ENCODE data around the gene MAP3K3. TPM values are rescaled to one million over a fixed set of nuclear protein-coding genes. Genes with fewer than 3 reads are reported as not detected.

Gene MAP3K3
- total and polyA plus RNA-seq, 2 experiments from 2014 or later = 6.1 to 24.6 TPM

- TF ChIP-seq, protein P1, sequence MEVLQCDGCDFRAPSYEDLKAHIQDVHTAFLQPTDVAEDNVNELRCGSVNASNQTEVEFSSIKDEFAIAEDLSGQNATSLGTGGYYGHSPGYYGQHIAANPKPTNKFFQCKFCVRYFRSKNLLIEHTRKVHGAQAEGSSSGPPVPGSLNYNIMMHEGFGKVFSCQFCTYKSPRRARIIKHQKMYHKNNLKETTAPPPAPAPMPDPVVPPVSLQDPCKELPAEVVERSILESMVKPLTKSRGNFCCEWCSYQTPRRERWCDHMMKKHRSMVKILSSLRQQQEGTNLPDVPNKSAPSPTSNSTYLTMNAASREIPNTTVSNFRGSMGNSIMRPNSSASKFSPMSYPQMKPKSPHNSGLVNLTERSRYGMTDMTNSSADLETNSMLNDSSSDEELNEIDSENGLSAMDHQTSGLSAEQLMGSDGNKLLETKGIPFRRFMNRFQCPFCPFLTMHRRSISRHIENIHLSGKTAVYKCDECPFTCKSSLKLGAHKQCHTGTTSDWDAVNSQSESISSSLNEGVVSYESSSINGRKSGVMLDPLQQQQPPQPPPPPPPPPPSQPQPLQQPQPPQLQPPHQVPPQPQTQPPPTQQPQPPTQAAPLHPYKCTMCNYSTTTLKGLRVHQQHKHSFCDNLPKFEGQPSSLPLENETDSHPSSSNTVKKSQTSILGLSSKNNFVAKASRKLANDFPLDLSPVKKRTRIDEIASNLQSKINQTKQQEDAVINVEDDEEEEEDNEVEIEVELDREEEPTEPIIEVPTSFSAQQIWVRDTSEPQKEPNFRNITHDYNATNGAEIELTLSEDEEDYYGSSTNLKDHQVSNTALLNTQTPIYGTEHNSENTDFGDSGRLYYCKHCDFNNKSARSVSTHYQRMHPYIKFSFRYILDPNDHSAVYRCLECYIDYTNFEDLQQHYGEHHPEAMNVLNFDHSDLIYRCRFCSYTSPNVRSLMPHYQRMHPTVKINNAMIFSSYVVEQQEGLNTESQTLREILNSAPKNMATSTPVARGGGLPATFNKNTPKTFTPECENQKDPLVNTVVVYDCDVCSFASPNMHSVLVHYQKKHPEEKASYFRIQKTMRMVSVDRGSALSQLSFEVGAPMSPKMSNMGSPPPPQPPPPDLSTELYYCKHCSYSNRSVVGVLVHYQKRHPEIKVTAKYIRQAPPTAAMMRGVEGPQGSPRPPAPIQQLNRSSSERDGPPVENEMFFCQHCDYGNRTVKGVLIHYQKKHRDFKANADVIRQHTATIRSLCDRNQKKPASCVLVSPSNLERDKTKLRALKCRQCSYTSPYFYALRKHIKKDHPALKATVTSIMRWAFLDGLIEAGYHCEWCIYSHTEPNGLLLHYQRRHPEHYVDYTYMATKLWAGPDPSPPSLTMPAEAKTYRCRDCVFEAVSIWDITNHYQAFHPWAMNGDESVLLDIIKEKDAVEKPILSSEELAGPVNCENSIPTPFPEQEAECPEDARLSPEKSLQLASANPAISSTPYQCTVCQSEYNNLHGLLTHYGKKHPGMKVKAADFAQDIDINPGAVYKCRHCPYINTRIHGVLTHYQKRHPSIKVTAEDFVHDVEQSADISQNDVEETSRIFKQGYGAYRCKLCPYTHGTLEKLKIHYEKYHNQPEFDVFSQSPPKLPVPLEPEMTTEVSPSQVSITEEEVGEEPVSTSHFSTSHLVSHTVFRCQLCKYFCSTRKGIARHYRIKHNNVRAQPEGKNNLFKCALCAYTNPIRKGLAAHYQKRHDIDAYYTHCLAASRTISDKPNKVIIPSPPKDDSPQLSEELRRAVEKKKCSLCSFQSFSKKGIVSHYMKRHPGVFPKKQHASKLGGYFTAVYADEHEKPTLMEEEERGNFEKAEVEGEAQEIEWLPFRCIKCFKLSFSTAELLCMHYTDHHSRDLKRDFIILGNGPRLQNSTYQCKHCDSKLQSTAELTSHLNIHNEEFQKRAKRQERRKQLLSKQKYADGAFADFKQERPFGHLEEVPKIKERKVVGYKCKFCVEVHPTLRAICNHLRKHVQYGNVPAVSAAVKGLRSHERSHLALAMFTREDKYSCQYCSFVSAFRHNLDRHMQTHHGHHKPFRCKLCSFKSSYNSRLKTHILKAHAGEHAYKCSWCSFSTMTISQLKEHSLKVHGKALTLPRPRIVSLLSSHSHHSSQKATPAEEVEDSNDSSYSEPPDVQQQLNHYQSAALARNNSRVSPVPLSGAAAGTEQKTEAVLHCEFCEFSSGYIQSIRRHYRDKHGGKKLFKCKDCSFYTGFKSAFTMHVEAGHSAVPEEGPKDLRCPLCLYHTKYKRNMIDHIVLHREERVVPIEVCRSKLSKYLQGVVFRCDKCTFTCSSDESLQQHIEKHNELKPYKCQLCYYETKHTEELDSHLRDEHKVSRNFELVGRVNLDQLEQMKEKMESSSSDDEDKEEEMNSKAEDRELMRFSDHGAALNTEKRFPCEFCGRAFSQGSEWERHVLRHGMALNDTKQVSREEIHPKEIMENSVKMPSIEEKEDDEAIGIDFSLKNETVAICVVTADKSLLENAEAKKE (CRISPR knock-in tag; IDR thresholded peaks at IDR 0.05) = no peak
- TF ChIP-seq POLR2AphosphoS5 (IDR thresholded peaks at IDR 0.05; ENCODE audit: low read depth) (no peak), EZH2phosphoT487 (IDR thresholded peaks at IDR 0.05; ENCODE audit: unreplicated experiment) (no peak), NANOG (IDR thresholded peaks at IDR 0.05; ENCODE audit: borderline replicate concordance) (no peak), JUNB (IDR thresholded peaks at IDR 0.05; ENCODE audit: unreplicated experiment) (no peak), EZH2 (IDR thresholded peaks at IDR 0.05; ENCODE audit: low read depth, unreplicated experiment) (no peak), STAT1 (IDR thresholded peaks at IDR 0.05; ENCODE audit: unreplicated experiment) (no peak)
- TF ChIP-seq, protein P2, sequence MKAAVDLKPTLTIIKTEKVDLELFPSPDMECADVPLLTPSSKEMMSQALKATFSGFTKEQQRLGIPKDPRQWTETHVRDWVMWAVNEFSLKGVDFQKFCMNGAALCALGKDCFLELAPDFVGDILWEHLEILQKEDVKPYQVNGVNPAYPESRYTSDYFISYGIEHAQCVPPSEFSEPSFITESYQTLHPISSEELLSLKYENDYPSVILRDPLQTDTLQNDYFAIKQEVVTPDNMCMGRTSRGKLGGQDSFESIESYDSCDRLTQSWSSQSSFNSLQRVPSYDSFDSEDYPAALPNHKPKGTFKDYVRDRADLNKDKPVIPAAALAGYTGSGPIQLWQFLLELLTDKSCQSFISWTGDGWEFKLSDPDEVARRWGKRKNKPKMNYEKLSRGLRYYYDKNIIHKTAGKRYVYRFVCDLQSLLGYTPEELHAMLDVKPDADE (IDR thresholded peaks at IDR 0.05) = no peak
Observed at GRCh38 chr17:63641692-63642448, 19.7 kb downstream of the MAP3K3 start (continued).

DNA sequence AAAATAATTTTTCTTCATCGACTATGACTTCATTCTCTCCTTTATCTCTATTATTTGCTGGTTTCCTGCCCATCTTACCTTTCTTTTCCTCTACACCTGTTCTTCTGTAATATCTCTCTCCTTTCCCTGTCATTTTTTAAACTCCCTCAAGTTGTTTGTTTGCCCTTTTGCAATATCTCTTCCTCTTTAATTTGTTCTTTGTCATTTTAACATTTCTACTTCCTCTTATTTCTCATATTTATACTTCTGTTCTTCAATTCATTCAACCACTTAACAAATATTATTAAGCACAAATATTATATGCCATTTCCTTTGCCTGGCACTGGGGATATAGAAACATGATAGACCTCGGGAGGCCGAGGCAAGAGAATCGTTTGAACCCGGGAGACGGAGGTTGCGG lies 22.6 kb downstream of the MAP3K3 start:
- no peak overlapping the region for H2AFZ ChIP-seq
- H3K27me3 ChIP-seq (ENCODE audit: insufficient read depth) = no peaks in the 10 kb centered on the region
- DNase-seq (ENCODE audit: low spot score) = no peak
- H3F3A ChIP-seq (replicated peaks; ENCODE audit: low read depth) = no peaks in the 10 kb centered on the region
- no peak overlapping the region for H3K4me2 ChIP-seq
- no peaks in the 10 kb centered on the region for H3K9me3 Mint-ChIP-seq
- TF ChIP-seq ZNF331 (CRISPR knock-in tag; IDR thresholded peaks at IDR 0.05; ENCODE audit: low read depth) = no peak
- TF ChIP-seq ZNF114 (CRISPR knock-in tag; IDR thresholded peaks at IDR 0.05) = no peak
- TF ChIP-seq, protein P2 (IDR thresholded peaks at IDR 0.05) = no peak
- no peak for TF ChIP-seq STAT1 (IDR thresholded peaks at IDR 0.05; ENCODE audit: unreplicated experiment)
- TF ChIP-seq JUNB (IDR thresholded peaks at IDR 0.05; ENCODE audit: unreplicated experiment) = no peak
- no peak for ATAC-seq
- H3K27me3 Mint-ChIP-seq (ENCODE audit: insufficient read depth, low read depth, poor library complexity) = no peaks in the 10 kb centered on the region
- H3K4me3 Mint-ChIP-seq = no peak overlapping the region
- no peak overlapping the region for H3K27ac Mint-ChIP-seq
- H3K27ac ChIP-seq (ENCODE audit: low read depth) = no peak overlapping the region
- H3K36me3 Mint-ChIP-seq (ENCODE audit: low read depth) = 0 out of 3 replicates have a peak, but pooled peaks cover 5% of the 10 kb centered on the region
- peaks cover 15% of the 10 kb centered on the region for H3K4me1 Mint-ChIP-seq
- no peak overlapping the region for H3K4me3 ChIP-seq
- H3K4me1 ChIP-seq (ENCODE audit: insufficient read depth) = peaks cover 18% of the 10 kb centered on the region; the same call in 1 of the 2 replicates
- no peaks in the 10 kb centered on the region for H3K36me3 ChIP-seq (ENCODE audit: insufficient read depth)
- 0 out of 2 replicates have a peak, but pooled peaks cover 6% of the 10 kb centered on the region for H3K79me2 ChIP-seq (replicated peaks; ENCODE audit: insufficient read depth)
- no peaks in the 10 kb centered on the region for H3K9me2 ChIP-seq (ENCODE audit: insufficient read depth)
- no peaks in the 10 kb centered on the region; the same call in 1 of the 2 replicates for H4K20me1 ChIP-seq (replicated peaks; ENCODE audit: insufficient read depth)
